ENCODE data around the gene TTLL4.

Gene TTLL4, protein sequence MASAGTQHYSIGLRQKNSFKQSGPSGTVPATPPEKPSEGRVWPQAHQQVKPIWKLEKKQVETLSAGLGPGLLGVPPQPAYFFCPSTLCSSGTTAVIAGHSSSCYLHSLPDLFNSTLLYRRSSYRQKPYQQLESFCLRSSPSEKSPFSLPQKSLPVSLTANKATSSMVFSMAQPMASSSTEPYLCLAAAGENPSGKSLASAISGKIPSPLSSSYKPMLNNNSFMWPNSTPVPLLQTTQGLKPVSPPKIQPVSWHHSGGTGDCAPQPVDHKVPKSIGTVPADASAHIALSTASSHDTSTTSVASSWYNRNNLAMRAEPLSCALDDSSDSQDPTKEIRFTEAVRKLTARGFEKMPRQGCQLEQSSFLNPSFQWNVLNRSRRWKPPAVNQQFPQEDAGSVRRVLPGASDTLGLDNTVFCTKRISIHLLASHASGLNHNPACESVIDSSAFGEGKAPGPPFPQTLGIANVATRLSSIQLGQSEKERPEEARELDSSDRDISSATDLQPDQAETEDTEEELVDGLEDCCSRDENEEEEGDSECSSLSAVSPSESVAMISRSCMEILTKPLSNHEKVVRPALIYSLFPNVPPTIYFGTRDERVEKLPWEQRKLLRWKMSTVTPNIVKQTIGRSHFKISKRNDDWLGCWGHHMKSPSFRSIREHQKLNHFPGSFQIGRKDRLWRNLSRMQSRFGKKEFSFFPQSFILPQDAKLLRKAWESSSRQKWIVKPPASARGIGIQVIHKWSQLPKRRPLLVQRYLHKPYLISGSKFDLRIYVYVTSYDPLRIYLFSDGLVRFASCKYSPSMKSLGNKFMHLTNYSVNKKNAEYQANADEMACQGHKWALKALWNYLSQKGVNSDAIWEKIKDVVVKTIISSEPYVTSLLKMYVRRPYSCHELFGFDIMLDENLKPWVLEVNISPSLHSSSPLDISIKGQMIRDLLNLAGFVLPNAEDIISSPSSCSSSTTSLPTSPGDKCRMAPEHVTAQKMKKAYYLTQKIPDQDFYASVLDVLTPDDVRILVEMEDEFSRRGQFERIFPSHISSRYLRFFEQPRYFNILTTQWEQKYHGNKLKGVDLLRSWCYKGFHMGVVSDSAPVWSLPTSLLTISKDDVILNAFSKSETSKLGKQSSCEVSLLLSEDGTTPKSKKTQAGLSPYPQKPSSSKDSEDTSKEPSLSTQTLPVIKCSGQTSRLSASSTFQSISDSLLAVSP

GRCh38 chr2:218710687-218711549 is at the start of gene TTLL4:
Gene TTLL4, plus strand, starts transcription at chr2:218710835. Its CDS starts 26,842 bp downstream, at chr2:218737677.
- peak; percentile 99 for DNase-seq

DNA sequence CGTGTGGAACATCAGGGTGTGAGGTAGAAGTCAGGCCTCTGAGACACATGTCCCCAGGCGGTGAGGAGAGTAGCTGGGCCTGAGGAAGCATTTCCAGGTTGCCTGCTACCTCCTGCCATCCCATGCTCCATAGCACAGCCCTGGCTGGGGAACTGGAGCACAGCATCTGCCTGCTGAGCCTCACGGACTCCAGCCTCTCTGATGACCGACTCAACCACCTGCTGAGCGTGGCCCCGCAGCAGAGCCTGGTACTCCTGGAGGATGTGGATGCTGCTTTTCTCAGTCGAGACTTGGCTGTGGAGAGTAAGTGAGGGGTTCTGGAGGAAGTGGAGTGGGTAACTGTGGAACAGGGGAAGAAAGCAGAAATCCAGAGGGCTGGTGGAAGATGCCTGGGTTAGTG is 48.3 kb upstream of the TTLL4 start:
- no peak for DNase-seq

GRCh38 chr2:218662827-218663226 is 47.8 kb upstream of the TTLL4 start:
- DNase-seq = no peak

DNA sequence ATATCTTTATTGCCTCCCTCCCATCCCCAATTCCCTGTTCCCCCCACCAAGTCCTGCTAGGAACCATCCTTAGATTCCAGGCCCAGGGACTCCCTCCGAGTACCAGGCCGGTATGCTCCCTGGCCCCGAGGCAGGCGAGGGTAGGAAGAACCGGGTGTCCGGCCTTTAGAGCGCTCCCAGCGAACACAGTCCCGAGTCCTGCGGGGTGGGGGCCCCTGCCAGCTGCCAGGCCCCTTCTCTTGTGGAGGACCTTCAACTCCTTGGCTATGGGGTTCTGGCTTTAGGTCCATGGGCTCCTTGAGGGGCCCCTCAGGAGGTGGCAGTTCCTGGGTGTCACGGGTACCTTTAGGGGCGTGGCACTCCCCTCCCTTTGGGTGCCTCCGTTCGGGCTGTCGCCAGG is 46.7 kb upstream of the TTLL4 start:
- DNase-seq = no peak

- DNase-seq = no peak
Observed at GRCh38 chr2:218664653-218665052, 46.0 kb upstream of the TTLL4 start.

- DNase-seq = no peak
Observed at GRCh38 chr2:218671097-218671653, 39.5 kb upstream of the TTLL4 start.

DNA sequence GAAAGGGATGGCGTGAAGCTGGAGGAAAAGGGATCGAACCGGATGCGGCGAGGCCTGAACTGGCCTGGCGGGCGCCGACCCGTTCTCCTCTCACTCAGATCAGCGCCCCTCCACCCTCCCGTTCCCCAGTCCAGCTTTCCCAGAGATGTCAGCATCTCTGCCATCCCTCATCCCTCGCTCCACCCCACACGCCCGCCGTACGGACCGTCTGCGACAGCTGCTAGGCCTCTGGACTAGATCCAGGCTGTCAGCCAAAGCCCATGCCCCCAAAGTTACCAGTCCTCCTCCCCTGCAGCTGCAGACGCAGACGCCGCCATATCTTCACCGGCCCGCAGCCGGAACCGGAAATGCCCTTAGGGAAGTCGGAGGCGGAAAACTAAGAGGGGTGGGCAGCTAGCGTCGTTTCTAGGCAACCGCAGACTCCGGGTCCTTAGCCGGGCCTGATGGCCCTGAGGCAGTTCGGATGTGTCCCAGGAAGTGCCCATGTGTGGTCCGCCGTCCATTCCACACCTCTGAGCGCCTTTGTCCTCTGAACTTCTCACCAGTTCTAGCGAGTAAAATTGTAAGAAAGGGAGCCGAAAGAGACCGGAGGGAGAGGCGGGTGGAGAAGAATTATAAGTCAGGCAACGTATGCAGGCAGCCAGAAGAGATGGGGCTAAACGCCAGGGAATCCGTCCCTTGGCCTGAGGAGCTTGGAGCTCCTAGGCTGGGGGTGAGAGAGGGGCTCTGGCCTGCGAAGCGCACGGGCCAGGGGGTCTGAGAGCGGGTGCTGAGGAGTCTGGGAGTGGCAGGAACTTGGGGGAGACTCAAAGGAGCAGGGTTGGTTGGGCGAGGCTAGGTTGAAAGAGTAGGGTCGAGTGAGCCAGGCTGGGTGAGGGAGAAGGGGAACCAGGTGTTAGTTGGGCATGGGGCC is 38.7 kb upstream of the TTLL4 start, which contains the start of the genes RNF25 and STK36:
Gene RNF25 (minus strand): TSS at position 349 of the 913 bp plus-strand sequence. CDS start 32 bp downstream, at position 317.
Gene STK36 (plus strand): TSS at position 433 of the 913 bp plus-strand sequence. CDS start 744 bp downstream, outside the sequence.
- DNase-seq = peak; percentile 82

DNA sequence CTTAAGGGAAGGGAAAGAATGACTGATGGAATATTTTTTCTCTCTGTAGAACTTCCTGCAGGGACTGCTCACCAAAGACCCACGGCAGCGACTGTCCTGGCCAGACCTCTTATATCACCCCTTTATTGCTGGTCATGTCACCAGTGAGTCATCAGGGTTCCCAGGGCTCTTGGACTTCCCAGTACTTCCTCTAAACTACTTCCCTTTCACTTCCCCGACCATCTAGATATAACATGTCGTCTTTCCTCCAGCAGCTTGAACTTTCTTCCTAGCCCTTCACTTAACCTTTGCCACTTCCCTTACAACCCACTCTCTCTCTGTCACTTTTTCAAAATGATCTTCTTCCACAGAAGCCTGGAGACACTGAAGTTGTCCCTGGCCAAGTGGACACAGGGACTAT is 31.5 kb upstream of the TTLL4 start:
- no peak for DNase-seq

DNA sequence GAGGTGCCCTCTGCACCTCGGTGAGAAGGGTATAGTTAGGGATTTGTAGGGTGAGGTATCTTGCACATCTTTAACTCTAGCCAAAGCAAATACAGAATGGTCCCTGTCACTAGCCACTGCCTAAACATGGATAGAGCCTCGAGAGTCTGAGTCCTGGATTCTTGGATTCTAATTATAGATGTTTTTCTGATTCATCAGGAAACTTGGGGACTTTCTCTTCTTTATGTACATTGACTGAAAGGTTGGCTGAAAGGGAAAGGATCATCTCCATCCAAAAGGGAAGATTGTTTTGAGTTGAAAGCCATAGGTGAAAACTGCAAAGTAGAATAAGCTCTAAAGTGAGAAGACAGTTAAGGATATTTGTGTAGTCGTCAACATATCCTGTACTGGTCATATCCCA is 30.6 kb upstream of the TTLL4 start:
- no peak for DNase-seq

DNA sequence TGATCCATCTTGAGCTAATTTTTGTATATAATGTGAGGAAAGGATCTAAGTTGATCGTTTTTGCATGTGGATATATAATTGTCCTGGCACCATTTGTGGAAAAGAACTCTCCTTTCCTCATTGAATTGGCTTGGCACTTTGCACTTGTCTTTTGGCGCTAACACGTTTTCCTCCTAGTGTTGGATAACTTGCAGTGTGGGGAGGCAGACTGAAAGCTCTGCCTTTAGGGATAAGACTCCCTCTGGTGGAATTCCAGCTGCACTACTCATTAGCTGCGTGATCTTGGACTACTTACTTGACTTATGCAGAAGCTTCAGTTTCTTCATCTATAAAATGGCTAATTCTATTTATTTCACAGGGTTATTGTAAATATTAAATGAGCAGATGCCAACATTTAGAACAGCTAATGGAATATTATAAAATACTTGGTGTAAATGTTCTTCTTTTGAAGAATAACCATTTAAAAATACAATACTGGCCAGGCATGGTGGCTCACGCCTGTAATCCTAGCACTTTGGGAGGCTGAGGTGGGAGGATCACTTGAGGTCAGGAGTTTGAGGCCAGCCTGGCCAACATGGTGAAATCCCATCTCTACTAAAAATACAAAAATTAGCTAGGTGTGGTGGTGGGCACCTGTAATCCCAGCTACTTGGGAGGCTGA is 23.1 kb upstream of the TTLL4 start:
- peak; percentile 36 for DNase-seq

- DNase-seq = no peak
Observed at GRCh38 chr2:218691234-218691633, 19.4 kb upstream of the TTLL4 start.

DNA sequence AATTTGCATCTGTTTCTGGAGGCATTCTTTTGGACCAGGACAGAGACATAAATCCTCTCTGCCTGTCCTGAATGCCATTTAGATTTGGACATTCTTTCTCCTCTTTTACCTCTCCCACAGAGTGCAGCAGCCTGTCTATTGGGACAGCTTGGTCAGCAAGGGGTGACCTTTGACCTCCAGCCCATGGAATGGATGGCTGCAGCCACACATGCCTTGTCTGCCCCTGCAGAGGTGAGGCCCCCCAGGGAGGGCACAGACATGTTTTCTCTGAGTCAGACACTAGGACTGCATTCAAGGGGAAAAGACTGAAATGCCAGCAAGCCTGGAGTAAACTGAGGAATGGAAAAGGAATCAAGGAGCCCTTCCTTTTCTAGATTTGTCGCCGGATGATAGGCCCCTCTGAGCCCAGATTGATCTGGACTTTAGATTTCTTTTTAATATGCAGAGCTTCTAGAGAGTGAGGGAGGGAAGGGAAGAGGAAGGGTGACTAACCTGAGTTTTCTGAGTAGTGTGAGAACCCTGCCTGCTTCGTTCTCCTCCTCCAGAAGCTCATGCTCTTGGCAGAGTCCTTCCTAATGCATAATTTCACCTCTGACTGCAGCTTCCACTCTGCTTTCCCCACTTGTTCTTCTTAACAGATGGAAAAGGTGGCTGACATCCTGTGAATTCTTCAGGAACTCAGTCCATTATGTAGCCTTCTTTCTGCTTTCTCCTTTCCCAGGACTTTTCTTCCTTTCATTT is 16.1 kb upstream of the TTLL4 start:
- DNase-seq = no peak

DNA sequence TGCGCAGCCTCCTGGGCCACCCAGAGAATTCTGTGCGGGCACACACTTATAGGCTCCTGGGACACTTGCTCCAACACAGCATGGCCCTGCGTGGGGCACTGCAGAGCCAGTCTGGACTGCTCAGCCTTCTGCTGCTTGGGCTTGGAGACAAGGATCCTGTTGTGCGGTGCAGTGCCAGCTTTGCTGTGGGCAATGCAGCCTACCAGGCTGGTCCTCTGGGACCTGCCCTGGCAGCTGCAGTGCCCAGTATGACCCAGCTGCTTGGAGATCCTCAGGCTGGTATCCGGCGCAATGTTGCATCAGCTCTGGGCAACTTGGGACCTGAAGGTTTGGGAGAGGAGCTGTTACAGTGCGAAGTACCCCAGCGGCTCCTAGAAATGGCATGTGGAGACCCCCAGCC is 11.8 kb upstream of the TTLL4 start:
- no peak for DNase-seq

DNA sequence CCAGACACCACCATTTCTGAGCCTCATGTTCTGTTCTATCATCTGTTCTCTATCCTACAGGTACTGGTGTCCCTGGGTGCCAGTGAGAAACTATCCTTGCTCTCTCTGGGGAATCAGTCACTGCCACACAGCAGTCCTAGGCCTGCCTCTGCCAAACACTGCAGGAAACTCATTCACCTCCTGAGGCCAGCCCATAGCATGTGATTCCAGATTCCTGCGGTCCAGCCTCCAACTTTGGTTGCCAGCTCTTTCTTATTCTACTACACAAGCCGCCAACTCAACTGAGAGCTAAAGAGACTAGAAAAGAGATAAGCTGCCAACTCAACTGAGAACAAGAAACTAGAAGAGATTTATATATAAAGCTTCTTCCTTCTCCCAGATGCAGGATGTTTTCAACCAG is 8.8 kb upstream of the TTLL4 start:
- DNase-seq = no peak

- DNase-seq = no peak
Observed at GRCh38 chr2:218703341-218703740, 7.3 kb upstream of the TTLL4 start.

GRCh38 chr2:218708086-218708485 is 2.5 kb upstream of the TTLL4 start:
- DNase-seq = no peak

DNA sequence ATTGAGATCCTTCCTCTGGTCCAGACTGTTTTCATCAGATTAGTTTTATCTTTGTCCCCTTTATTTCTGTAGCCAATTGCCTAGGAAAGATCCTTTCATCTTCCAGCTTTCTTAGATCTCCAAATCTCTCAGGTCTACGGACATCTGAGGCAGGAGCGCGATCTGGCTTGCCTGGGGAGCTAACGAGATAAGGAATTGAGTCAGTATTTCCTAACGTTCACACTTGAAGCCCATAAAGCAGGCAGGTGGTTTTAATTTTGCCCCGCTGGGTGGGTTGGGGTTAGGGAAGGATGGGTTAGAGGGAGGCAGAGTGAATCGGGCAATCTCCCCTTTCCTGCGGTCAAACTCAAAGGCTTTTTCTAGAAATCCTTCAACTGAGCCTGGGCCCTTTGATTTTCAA is 727 bp upstream of the TTLL4 start:
- DNase-seq = peak; percentile 2

- no peak for DNase-seq
Observed at GRCh38 chr2:218710334-218710686, 325 bp upstream of the TTLL4 start.

DNA sequence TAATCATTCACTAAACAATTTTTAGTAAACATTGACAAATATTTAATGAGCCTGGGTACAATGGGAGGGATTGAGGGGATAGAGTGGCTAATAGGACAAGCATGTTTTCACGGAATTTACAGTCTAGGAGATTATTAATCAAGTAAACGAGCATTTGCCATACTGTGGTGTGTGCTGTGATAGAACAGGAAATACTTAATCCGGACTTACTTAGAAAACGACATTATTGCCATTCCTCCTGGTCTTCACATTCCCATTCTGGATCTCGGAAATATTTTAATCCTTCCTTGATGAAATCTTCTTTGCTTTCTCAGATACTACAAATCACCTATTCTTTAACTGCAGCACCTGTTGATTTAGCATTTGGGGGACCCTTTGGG is 905 bp downstream of the TTLL4 start:
- DNase-seq = no peak
